Coronary artery (tissue), 2 donors: Measurements from ENCODE around the gene CELA3A.
A peak's percentile ranks its signal among the peaks of the same experiment; 100 is the strongest.

Experiments used
- DNase-seq: peaks from one replicate; pipeline ENCODE4 v3.0.0-alpha.2; 2017; ENCODE audit warnings: low spot score
- H3K27ac ChIP-seq, 2 donors: fragments of 200-600 bp; sonication (generic); one replicate each; pipeline ENCODE4 v1.5.1; 2016 to 2019
- H3K4me3 ChIP-seq: fragments of 200-600 bp; sonication (generic); 2 replicates; pipeline ENCODE4 v1.5.1; 2016; ENCODE audit warnings: mild to moderate bottlenecking, moderate library complexity
- CTCF ChIP-seq: fragments of 200-600 bp; sonication (generic); IDR thresholded peaks from one replicate; pipeline ENCODE4 v1.5.1; 2019; ENCODE audit warnings: antibody characterized with exemption

Gene CELA3A

GRCh38 chr1:22056936-22057335, 55.5 kb downstream of the CELA3A start:
- DNase-seq, result no peak
- Histone ChIP-seq H3K27ac (no peak overlapping the region), H3K4me3 (peak overlapping the region; percentile 19)
- no peak for TF ChIP-seq CTCF

- Histone ChIP-seq H3K27ac (no peak overlapping the region), H3K4me3 (no peak overlapping the region)
- no peak for TF ChIP-seq CTCF
- no peak for DNase-seq
Observed at GRCh38 chr1:22057861-22058260, 56.4 kb downstream of the CELA3A start.
